ENCODE data around the gene MYL4. TPM values are rescaled to one million over a fixed set of nuclear protein-coding genes. Genes with fewer than 3 reads are reported as not detected.
"Not testable (repeated sequence)": the region's sequence is repeated elsewhere in the genome, so short reads cannot be mapped to it uniquely, and the experiment has no call there.

Gene MYL4
- total and polyA plus RNA-seq, 12 donors = 0.36 to 4.9 (median 0.98) TPM; not detected in 6

DNA sequence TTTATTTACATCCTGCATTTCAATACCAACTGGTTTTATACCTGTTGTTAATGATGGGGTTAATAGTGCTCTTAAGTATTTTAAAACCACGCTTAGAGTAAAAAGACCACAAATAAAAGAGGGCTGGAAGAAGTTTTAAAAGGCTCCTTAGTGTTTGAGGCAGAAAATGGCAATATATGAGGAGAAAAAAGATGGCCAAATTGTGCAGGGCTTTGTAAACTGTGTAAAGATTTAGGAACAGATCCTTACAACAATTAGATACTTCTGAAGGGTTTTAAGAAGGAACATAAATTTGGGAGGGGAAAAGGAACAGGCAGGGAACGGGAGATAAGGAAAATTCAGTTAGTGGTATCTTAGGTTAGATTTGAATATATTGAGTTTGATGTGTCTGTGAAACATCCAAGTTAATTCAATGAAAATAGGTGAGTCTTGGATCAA, 32.7 kb upstream of the MYL4 start:
- Histone ChIP-seq H3K9me3 (replicated peaks in 1 of 3) (no peaks in the 10 kb centered on the region), H3K36me3 (replicated peaks in 1 of 2) (peaks cover 0 to 24% of the 10 kb centered on the region in 2 donors)

DNA sequence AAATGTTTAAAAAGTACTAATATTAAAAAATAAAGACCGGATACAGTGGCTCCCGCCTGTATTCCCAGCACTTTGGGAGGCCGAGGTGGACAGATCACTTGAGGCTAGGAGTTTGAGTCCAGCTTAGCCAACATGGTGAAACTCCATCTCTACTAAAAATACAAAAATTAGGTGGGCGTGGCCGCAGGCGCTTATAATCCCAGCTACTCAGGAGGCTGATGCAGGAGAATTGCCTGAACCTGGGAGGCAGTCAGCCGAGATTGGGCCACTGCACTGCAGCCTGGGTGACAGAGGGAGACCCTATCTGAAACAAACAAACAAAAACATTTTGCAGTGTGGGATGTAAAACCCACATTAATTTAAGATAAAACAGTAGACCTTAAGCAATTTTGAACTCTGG, 31.9 kb upstream of the MYL4 start:
- WGBS, 4 donors = 93 to 97% (median 96%) methylated on average over 7 of the region's 7 CpGs
- H3K4me1 ChIP-seq (replicated peaks in 1 of 2) = peaks cover 9 to 16% of the 10 kb centered on the region in 2 donors

More for the DNA sequence above, 32.7 kb upstream of the MYL4 start:
- no peak for TF ChIP-seq POLR2A (IDR thresholded peaks at IDR 0.05)
- TF ChIP-seq, protein P1, sequence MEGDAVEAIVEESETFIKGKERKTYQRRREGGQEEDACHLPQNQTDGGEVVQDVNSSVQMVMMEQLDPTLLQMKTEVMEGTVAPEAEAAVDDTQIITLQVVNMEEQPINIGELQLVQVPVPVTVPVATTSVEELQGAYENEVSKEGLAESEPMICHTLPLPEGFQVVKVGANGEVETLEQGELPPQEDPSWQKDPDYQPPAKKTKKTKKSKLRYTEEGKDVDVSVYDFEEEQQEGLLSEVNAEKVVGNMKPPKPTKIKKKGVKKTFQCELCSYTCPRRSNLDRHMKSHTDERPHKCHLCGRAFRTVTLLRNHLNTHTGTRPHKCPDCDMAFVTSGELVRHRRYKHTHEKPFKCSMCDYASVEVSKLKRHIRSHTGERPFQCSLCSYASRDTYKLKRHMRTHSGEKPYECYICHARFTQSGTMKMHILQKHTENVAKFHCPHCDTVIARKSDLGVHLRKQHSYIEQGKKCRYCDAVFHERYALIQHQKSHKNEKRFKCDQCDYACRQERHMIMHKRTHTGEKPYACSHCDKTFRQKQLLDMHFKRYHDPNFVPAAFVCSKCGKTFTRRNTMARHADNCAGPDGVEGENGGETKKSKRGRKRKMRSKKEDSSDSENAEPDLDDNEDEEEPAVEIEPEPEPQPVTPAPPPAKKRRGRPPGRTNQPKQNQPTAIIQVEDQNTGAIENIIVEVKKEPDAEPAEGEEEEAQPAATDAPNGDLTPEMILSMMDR (IDR thresholded peaks at IDR 0.05) = no peak
- DNase-seq = no peak
- 76 to 91% (median 83%) methylated on average over 2 of the region's 2 CpGs for WGBS, 4 donors
- Histone ChIP-seq H3K4me1 (replicated peaks in 1 of 2) (peaks cover 9 to 15% of the 10 kb centered on the region in 2 donors), H3K27me3 (no peaks in the 10 kb centered on the region), H3K4me3 (no peak overlapping the region), H3K27ac (no peak overlapping the region)
- intact Hi-C loops (cut with DNase I) = loop anchor here in 1 of 2 donors (10.0 kb wide), 1 partner anchor 58 kb away; no protein-coding TSS in a partner anchor

DNA sequence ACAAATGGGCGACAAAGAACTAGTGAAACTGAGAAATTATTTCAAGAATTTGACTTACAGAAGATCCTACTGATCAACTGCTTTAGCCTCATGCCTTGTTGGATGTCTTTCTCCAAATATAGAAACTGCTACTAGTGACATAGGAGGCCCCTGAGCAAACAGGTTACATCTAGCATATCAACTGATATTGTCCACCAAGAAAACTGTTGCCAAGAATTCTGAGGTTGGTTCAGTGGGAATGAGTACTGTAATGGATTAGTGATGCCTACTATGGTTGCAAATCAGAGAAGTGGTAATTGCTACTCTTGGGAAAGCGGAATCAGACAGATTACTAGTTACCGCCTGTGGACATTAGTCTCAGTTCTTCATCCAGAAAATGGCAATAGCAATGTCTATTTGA, 30.0 kb upstream of the MYL4 start:
- intact Hi-C loops (cut with DNase I) = loop anchor here in 1 of 2 donors (10.0 kb wide), 1 partner anchor 56 kb away; no protein-coding TSS in a partner anchor
- Histone ChIP-seq H3K9me3 (replicated peaks in 1 of 3) (no peaks in the 10 kb centered on the region), H3K36me3 (replicated peaks in 1 of 2) (peaks cover 0 to 24% of the 10 kb centered on the region in 2 donors), H3K4me1 (replicated peaks in 1 of 2) (peaks cover 18 to 35% of the 10 kb centered on the region in 2 donors), H3K27me3 (no peaks in the 10 kb centered on the region), H3K27ac (no peak overlapping the region), H3K4me3 (no peak overlapping the region)
- no peak for DNase-seq
- TF ChIP-seq POLR2A (IDR thresholded peaks at IDR 0.05) = no peak
- TF ChIP-seq, protein P1 (IDR thresholded peaks at IDR 0.05) = no peak
- 83 to 97% (median 97%) methylated on average over 3 of the region's 3 CpGs for WGBS, 4 donors

More for the DNA sequence above, 31.9 kb upstream of the MYL4 start:
- peaks cover 0 to 24% of the 10 kb centered on the region in 2 donors for H3K36me3 ChIP-seq (replicated peaks in 1 of 2)
- intact Hi-C loops (cut with DNase I) = loop anchor here in 1 of 2 donors (10.0 kb wide), 1 partner anchor 58 kb away; no protein-coding TSS in a partner anchor
- no peak for DNase-seq
- TF ChIP-seq, protein P1 (IDR thresholded peaks at IDR 0.05) = no peak
- no peak for TF ChIP-seq POLR2A (IDR thresholded peaks at IDR 0.05)
- H3K27ac ChIP-seq = no peak overlapping the region
- H3K27me3 ChIP-seq = no peaks in the 10 kb centered on the region
- H3K9me3 ChIP-seq (replicated peaks in 1 of 3) = no peaks in the 10 kb centered on the region
- H3K4me3 ChIP-seq = no peak overlapping the region

DNA sequence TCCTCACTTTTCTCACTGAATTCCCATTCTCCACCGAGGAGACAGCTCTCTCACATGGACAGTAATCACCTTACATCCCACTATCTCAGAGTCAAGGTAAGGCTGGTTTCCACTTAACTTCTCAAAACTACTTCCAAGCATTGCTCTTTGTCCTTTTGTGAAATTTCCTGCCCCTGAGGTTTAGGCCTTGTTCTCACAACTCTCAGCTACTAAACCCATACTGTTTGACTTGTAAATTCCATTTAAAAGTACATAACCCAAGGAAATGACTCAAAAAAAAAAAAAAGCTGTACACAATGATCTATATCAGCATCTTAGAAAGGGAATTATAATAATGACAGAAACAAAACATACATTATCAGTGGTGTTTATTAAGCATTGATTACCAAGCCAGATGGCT, 28.8 kb upstream of the MYL4 start:
- Histone ChIP-seq H3K4me3 (no peak overlapping the region), H3K9me3 (replicated peaks in 1 of 3) (no peaks in the 10 kb centered on the region), H3K27ac (no peak overlapping the region), H3K27me3 (no peaks in the 10 kb centered on the region), H3K36me3 (replicated peaks in 1 of 2) (peaks cover 0 to 22% of the 10 kb centered on the region in 2 donors), H3K4me1 (replicated peaks in 1 of 2) (peaks cover 18 to 43% of the 10 kb centered on the region in 2 donors)
- intact Hi-C loops (cut with DNase I) = no loop called here
- no peak for TF ChIP-seq POLR2A (IDR thresholded peaks at IDR 0.05)
- TF ChIP-seq, protein P1 (IDR thresholded peaks at IDR 0.05) = no peak
- DNase-seq = no peak
- 83 to 87% (median 85%) methylated on average over 1 of the region's 1 CpG for WGBS, 4 donors

DNA sequence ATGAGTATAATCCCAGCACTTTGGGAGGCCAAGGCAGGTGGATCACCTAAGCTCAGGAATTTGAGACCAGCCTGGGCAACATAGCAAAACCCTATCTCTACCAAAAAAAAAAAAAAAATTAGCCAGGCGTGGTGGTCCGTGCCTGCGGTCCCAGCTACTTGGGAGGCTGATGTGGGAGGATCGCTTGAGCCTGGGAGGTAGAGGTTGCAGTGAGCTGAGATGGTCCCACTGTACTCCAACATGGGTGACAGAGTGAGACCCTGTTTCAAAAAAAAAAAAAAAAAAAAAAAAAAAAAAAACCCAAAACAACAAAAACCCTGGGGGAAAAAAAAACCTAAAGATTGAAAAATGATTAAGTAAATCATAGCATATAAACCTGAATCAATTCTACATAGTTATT, 28.2 kb upstream of the MYL4 start:
- not testable (repeated sequence) for H3K9me3 ChIP-seq (replicated peaks in 1 of 3)

More for the DNA sequence above, 28.2 kb upstream of the MYL4 start:
- H3K27me3 ChIP-seq; H3K4me3 ChIP-seq; H3K27ac ChIP-seq; DNase-seq; intact Hi-C loops (cut with DNase I): not testable (repeated sequence)
- peaks cover 23 to 50% of the 10 kb centered on the region in 2 donors for H3K4me1 ChIP-seq (replicated peaks in 1 of 2)
- H3K36me3 ChIP-seq (replicated peaks in 1 of 2) = peaks cover 0 to 19% of the 10 kb centered on the region in 2 donors
- 93 to 100% (median 99%) methylated on average over 4 of the region's 4 CpGs for WGBS, 4 donors
